HG03575 (cell line): ENCODE measurements around the gene C3orf52.
A peak's percentile ranks its signal among the peaks of the same experiment; 100 is the strongest.

Source experiments
- ATAC-seq: cut with Tn5 transposase; IDR thresholded peaks from one replicate; pipeline ENCODE4 v1.9.1; 2021; ENCODE audit not compliant: unreplicated experiment, insufficient number of reproducible peaks, low FRiP score; ENCODE audit errors: extremely low read depth

Gene C3orf52

DNA sequence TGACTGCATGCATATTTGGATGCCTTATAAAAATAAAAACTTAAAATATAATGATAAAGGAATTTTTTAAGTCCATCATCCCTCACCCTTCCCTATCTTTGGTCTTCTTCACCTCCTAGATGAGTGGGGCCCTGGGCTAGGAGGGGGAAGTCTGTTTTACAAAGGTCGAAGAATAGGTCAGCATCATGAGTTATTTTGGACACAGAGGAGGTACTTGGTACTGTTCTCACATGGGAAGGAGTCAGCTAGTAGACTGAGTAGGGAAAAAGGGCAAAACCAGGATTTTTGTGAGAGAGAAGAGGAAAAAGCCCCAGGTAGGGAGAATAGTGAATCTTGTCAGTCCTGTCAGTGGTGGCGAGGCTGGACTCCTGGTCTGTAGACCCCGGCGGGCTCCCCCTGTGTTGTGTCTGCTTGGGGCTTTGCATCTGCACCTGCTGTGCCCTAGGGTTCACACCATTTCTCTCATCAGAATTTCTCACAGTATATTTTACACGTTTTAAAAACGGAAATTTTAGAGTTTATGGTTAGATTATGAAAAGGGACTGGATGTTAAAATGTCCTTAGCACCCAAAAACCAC lies 29.7 kb downstream of the C3orf52 start:
- ATAC-seq = no peak

DNA sequence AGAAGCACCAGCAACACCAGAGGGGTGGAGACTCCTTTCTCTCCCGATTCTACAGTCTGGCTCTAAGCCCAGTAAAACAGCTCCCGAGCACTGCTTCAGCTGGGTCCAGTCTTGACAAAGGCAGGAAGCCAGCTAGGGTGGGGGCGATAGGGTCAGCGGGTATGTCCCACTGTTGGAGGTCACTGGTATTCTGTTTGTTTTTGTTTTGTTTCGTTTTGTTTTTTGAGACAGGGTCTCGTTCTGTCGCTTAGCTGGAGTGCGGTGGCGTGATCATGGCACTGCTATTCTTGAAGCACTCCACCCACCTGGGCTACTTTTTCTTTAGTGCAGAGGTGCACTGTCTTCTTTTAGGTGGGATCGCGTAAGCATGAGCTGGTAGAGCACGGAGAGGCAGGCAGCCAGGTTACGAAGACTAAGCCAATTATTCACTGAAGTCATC lies 30.6 kb downstream of the C3orf52 start:
- ATAC-seq = no peak

DNA sequence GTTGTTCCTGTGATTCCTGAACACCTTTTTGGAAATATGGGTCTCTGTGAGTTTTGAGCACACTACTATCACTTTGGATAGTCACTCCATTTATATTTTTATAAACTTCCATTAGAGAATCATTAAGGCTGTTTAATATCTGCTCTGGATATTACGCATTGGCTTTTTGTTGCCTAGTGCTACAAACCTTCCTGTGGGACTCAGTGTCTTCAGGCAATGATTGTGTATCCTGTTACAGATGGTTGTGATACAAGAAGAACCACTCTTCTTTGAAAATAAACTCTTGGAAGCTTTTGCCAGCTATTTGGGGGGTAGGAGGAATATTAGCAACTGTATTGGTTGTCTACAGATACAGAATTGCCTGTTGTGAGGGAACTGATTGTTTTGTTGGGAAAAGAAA lies 31.2 kb downstream of the C3orf52 start:
- no peak for ATAC-seq

DNA sequence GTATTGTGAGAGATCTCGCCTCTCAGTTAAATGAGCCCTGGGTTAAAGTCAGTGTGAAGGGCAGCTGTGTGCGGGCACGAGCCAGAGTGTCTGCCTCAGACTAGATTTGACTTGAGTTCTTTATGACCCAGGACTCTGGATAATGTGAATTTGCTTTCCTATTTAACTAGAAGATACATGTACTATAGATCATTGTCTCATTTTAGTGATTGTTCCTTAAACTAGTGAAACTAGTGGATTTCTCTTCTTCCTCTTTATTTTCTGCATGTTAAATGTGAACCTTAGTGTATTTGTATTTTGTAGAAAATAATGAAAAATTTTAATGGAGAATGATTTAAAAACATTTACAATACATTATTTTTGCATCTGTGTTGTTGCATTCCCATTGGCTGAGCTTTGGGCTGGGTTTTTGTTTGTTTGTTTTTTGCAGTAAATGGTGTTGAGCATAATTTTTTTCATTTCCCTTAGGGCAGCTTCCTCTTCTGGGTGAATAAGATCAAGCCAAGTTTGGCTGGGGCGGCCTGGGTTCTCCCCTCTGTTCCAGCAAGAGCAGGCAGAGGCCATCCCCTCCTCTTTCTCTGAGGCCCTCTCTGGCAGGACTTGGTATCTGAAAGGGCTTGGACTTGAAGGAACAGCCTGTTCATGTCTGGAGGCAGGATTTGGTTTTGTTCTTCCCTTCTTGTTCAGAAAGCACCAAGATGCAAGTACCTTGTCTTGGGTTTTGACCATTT lies 31.8 kb downstream of the C3orf52 start:
- no peak for ATAC-seq

DNA sequence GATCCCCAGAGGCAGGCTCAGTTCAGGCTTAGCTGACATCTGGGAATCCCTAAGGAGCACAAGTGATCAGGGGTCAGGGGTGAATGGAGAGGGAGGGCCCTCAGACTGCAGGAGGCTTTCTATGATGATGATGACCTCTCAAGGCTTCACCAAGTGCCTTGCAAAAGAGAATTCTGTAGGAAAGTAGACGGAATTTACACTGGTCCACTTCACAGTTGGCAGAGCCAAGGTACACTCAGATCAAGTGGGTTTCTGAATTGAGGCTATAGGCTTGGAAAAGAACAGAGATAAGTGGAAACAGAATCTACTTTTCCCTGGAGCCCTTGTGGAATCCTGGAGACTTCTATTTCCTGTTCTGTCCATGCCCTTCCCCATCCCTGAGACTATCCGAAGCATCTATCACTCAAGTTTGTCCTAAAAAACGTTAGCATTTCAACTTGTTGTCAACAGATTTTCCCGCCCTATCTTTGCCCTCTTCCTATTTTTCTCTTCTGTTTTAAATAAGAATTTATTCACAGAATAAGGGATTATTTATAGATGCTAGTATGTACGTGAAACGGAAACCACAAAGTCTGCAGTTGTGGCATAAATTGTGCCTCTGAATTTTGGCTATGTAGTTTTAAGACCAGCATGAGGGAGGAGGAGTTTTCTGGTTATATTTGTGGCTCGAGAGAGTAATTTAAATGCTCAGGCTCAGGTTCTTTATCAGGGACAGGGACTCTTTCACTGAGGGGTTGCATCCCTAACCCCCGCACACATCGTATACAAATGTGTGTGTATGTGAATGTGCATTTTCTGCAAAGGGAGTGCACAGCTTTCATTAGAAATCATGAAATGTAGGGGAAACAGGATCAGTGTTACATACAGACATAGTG lies 34.0 kb downstream of the C3orf52 start:
- no peak for ATAC-seq

DNA sequence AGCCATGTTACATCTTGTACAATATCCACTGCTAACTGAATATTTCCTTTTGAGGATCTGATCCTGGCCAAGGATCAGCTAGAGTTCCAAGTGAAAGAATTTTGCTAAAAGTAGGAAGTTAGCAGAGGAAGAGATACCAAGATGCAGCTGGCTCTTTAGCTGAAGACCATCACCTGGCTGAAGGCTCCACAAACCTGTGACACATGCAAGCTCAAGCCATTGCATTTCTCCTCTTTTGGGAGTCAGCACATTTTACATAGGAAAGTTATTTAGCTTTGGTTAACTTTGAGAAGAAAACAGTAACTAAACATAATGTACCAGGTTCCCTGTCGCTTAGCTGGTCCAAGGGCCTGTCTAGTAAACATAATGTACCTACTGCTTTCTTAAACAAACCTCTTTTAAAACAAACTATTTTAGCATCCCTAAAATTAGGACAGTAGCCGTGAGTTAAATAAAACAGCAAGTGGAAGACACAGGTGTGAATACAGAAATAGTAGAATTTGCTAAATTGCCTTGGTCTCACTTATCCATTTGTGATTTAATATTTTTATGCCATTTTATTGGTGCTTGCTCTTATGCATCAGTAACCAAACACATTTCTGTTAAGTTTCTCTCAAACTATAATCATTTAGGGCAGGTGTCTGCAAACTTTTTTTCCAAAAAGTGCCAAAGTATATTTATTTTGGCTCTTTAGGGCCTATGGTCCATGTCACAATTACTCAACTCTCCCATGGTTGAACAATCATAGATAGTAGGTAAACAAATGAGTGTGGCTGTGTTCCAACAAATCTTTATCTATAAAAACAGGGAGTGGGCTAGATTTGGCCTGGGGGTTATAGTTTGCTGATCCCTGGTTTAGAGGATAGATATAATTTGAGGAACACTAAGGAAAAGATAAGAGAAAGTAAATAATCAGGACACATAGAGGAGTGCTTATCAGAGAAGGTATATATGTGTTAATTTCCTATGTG lies 35.7 kb downstream of the C3orf52 start:
- ATAC-seq = no peak

DNA sequence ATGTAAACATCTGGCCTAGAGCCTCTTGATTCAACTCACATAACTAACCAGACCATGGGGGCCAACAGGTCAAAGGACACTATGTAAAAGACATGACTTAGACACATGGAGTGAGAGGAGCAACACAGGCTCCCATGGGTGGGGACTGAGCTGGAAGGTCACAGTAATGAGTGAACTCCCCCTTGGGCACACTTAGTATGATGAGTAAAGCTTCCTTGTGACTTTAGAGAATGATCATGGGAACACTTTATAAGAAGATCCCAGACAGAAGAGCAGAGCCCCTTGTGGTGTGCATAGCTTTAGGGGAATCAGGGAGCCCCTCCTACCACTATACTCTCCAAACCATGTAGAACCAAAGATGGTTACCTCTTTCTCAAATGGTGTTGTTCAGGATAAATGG lies 36.7 kb downstream of the C3orf52 start:
- no peak for ATAC-seq

DNA sequence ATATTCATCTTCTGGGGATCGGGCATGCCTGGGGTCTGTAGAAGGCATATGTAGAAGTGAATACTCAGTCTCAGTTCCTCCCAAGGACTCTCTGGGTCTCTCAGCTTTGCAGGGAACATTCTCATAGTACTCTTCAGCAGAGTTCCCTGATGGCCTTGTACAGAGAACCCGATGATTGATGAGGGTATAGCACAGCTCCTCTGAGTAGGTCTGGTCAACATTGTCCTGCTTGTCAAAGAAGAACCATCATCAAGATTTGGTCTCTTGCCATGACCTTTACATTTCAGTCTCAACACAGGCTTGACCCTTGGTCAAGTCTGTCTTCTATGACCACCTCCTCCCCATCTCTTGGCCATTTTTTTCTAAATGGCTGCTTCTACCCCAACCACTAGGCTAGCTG lies 37.4 kb downstream of the C3orf52 start:
- ATAC-seq = no peak

DNA sequence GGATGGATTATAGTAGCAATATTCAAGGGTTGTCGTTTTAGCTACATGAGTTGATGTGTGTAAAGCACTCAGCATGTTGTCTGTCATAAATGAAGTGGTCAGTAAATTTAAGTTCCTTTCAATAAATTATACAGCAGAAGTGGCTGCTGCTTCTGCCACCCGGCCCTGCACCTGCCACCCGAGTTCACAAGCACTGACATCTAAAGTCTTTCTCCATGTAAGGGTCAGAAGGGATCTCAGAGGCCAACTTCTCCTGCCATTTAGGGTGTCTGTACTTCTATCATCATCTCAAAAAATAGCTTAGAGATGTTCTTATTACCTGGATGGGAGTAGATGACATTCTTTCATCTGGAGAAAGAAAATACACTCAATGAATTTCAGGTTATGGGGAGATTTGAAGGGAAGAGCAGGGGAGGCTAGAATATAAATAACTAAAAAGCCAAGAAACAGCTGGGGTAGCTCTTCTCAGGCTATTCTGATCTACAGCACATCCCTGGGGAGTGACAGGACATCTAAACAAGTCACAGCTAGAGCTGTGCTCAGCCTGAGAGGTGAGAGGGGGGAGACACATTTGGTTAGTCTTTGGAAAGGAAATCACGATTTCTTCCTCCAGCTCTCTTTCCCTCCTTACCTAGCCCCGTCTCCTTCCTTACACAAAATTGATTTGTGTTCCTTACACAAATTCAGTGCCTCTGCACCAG lies 38.9 kb downstream of the C3orf52 start:
- ATAC-seq = no peak

DNA sequence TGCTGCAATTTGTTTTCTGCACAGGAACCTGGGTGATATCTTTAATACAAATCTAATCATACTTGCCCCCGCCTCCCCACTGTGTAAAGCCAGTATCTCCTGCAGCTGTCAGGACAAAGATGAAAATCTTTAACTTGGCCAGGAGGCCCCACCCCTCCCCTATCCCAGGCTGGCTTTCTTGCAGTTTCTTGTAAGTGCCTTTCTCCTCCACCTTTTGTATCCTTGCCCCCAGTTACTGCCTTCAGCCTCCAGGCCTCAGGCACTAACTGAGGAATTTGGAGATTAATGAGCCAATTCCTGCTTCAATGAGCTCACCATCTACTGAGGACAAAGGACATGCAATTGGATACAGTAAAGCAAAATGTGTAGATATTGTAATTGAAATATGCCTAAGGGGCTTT lies 40.3 kb downstream of the C3orf52 start:
- ATAC-seq = no peak

DNA sequence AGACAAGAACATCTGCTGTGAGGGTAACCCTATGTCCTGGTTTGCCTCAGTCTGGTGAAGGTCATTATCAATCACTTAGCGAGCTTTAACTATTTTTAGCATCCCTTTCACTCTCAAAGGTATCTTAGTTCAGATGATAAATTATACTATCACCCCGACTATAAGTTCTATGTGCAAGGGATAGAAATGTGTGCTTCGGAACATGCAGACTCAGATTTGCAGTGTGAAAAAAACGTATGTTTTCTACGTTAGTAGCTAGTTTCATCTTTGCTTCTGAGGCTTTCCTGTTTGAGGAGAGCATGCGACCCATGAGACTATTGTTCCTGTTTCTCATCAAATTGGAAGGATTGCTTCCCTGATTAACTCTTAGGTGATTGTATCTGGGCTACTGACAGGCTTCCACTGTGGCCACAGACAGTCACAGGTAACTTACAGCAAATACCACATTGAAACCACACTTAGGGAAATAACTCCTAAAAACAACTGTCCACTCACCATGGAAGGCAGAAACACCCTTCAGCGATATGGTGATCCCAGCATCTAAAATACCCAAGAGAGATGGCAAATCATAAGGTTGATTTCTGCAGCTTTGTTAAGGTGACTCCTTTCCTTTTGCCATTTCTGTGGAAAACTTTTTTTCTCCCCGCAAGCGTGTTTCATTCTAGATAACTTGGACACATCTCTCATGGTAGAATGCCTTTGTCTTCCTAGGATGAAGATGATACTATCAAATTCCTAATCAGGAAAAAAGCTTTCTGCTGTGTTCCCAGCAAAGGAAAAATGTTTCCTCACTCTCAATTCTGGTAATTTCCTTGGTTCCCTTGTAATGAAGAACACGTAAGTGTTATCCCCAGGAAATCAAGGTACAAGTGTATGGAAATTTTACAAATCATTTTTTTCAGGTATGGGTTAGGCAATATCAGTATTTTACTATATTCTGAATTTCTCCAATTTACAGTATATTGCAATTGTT lies 41.6 kb downstream of the C3orf52 start:
- ATAC-seq = no peak

DNA sequence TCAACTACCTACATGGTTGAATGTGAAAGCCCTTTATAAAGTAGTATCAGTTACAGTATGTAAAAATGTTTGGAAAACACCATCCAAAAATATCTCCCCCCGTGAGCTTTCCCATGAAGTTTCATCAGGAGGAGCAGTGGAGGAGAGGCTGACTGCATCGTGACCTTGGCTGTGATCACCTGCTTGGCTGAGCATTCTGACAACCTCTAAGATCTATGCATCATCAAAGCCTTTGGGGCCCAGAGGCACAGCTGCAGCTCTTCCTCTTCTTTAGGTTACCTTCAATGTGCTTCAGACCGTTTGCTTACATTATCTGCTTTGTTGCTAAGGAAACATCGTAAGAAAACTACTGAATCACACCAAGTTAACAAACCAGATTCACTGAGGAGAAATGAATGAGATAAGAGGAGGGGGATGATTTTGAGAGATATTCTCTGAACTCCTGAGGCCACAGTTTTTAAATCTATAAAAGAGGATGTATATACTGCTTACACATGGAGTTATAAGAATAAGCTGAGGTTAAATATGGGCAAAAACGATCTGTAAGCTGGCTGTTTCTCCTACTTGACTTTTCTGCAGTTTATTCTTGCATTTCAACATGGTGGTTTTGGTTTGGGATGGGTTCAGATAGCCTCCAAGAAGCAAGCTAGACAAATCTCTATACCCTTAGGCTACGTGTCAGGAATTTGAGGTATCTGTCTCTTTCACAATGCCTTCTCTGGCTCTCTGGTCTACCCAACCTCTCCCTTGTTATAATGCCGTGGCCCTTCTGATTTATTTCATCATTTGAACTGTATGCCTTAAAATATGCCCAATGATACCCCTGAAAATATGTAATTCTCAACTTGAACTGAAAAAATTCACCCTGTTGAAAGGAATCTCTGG lies 42.9 kb downstream of the C3orf52 start:
- peak; percentile 31 for ATAC-seq

DNA sequence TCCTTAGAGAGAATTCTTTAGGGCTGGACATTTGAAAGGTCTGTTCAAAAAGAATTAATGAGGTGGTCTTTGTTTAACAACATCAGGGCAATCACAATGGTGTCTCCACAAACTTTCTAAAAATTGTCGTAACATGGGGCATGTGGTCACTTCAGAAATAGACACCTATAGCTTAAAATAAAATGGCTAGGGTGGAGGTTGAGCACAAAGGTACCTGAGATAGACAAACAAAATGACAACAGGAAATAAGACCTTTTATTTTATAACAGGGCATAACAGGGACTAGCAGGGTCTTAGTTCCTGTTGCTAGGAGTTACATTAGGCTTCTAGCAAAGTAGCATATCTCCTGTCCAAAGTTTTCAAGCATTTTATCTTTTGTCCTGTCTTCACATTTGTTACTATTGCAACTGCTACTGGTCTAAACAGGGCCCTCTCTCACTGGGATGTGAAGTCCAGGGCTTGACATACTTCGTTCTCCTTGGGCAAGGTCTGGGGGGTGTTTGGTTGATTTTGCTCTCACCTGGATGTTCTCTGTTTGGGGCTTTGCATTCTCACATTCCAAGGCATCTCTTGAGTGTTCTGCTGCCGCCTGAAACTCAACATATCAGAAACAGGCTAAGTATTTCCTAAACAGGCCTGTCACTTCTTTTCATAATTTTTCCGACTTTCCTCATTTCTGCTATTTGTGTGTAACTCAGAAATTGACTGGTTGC lies 43.9 kb downstream of the C3orf52 start:
- no peak for ATAC-seq

DNA sequence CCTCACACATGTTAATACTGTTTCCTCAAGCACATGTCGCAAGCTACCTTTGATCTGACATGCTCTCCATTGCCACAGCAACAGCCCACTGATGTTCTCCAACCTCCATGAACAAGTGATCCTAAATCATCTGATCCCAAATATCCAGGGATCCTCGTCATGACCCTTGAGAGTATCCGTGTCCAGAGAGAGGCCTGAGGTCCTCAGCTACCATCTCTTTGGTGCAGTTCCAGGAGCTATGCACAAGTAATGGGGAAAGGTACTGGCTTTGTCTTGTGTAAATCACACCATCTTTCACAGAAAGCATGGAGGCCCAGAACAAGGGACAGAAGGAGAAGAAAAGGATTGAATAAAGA lies 44.4 kb downstream of the C3orf52 start:
- no peak for ATAC-seq

DNA sequence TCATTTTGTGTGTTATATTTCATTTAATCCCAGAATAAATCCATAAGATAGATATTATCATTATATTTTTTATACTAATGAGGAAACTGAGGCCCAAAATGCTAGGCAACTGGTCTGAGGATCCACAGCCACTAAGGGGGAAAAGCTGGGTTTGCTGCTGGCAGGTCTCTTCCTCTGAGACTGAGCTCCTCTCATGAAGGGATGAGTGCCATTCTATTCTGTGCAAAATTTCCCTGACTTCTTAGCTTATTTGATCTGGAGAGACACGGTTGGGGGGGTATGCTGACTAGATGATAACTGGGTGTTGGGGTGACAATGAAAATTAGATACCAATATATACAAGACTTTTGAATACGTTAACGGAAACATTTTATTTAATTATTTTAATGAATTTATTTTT lies 44.9 kb downstream of the C3orf52 start:
- ATAC-seq = no peak

DNA sequence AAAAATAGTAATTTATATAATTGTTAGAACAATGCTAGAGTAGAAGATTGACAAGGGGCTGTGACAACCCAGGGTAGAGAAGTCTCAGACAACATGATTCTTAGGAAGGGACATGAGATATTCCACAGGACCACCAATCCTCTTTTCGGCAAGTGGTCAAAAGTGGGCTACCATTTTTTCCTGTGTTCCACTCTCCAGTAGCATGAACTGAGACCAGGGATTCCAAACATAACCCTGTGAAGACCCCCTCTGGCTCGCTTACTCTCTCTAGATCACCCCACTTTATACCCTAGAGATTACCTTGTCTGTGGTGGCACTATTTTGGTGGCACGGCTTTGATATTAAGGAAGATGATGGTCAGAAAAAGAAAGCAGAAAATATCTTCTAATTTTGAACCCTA lies 45.9 kb downstream of the C3orf52 start:
- no peak for ATAC-seq
